Measurements from ENCODE around the gene TBX20. TPM values are rescaled to one million over a fixed set of nuclear protein-coding genes. Genes with fewer than 3 reads are reported as not detected.
A peak's percentile ranks its signal among the peaks of the same experiment; 100 is the strongest.
"Not testable (repeated sequence)": the region's sequence is repeated elsewhere in the genome, so short reads cannot be mapped to it uniquely, and the experiment has no call there.

The TBX20 gene
- total RNA-seq, 1 donor from 2014 or later: 0.09 TPM

DNA sequence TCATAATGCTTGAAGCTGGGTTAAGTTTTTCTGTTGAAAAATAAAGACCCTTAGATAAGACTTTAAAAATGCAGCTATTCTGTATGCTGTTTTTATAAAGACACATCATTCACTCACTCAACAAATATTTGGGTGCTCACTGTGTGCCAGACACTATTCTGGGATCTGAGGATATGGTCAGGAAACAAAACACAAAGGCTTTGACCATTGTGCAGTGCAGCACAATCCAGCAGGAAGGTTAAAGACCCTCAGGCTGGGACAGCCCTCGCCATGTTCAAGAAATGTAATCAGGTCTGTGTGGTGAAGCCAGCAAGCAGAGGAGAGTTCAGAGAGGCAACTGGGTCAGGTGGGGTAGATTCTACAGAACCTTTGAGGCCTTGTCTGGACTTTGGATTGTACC lies 31.5 kb downstream of the TBX20 start:
- DNase-seq; H3K4me1 Mint-ChIP-seq; H3K9me3 Mint-ChIP-seq; intact Hi-C loops (cut with micrococcal nuclease); H3K27ac Mint-ChIP-seq; H3K4me3 Mint-ChIP-seq; H3K36me3 Mint-ChIP-seq (ENCODE audit: low read depth): not testable (repeated sequence)
- peaks cover 10% of the 10 kb centered on the region for H3K27me3 Mint-ChIP-seq

DNA sequence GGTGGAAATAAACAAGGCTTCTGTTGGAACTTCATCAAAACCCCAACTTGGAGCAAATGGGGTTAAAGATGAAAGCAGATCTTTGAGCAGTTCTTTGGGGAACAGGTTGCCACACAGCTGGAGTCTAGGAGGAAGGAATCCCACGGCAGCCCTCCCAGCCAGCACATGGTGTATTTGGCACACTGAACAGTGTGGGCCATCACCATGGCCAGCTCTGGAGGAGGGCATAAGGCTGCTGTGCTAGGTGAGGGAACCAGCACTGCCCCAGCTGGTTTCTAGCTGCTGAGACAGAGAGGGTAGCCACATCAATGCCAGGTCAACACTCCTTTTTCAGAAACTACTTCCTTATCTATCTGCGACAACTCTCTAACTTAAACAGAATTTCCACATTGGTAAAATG lies 33.7 kb downstream of the TBX20 start:
- H3K4me1 Mint-ChIP-seq; DNase-seq; H3K4me3 Mint-ChIP-seq; H3K9me3 Mint-ChIP-seq; H3K36me3 Mint-ChIP-seq (ENCODE audit: low read depth); intact Hi-C loops (cut with micrococcal nuclease); H3K27ac Mint-ChIP-seq: not testable (repeated sequence)
- peaks cover 10% of the 10 kb centered on the region for H3K27me3 Mint-ChIP-seq

DNA sequence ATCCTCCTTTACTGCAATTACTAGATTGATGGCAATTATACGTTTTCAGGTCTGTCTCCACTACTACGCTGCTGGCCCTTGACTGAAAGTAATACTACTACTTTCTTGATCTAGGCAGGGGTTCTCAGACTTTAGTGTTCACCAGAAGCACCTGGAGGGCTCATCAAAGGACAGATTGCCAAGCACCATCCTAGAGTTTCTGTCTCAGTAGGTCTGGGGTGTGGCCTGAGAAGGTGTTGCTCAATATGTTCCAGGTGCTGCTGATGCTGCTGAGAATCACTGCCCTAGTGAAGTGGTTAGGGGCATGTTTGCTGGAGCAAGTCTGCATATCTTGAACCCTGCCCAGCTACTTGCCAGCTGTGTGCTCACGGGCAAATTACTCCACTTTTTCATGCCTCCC lies 37.9 kb downstream of the TBX20 start:
- H3K9me3 Mint-ChIP-seq; DNase-seq; intact Hi-C loops (cut with micrococcal nuclease); H3K36me3 Mint-ChIP-seq (ENCODE audit: low read depth); H3K27ac Mint-ChIP-seq; H3K4me3 Mint-ChIP-seq; H3K4me1 Mint-ChIP-seq; H3K27me3 Mint-ChIP-seq: not testable (repeated sequence)

DNA sequence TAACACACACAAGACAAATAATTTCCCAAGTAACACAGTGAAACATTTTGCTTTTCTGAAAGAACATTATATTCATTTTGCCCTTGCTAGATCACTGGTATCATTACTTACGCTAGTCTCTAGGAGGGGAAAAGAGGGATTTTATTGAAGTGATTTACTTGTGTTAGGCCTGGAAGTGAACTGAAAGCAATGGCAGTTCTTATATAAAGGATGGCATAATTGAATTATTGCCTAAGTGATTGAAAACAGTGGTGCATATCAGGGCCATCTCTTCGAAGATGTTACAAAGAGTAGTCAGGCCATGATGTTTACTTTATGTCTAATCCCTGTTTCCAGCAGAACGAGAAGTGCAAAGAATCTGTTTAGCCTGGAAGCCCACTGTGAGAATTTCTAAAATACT lies 38.8 kb downstream of the TBX20 start:
- H3K4me1 Mint-ChIP-seq; H3K27ac Mint-ChIP-seq; H3K27me3 Mint-ChIP-seq; intact Hi-C loops (cut with micrococcal nuclease); DNase-seq; H3K36me3 Mint-ChIP-seq (ENCODE audit: low read depth); H3K4me3 Mint-ChIP-seq; H3K9me3 Mint-ChIP-seq: not testable (repeated sequence)

DNA sequence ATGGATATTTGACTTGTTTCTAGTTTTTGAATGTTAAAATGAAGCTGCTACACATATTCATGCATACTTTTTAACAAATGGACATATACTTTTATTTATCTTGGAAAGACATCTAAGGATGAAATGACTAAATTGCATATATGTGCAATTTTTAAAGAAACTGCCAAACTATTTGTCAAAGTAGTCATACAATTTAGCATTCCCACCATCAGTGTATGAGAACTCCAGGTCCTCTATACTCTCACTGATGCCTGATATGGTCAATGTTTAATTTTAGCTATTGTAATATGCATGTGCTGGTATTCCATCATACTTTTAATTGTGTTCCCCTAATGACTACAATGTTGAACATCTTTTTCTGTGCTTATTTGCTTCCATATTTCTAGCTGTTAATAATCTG lies 47.0 kb downstream of the TBX20 start:
- H3K4me3 Mint-ChIP-seq; H3K36me3 Mint-ChIP-seq (ENCODE audit: low read depth); H3K27me3 Mint-ChIP-seq; H3K9me3 Mint-ChIP-seq; intact Hi-C loops (cut with micrococcal nuclease); H3K27ac Mint-ChIP-seq; DNase-seq; H3K4me1 Mint-ChIP-seq: not testable (repeated sequence)

DNA sequence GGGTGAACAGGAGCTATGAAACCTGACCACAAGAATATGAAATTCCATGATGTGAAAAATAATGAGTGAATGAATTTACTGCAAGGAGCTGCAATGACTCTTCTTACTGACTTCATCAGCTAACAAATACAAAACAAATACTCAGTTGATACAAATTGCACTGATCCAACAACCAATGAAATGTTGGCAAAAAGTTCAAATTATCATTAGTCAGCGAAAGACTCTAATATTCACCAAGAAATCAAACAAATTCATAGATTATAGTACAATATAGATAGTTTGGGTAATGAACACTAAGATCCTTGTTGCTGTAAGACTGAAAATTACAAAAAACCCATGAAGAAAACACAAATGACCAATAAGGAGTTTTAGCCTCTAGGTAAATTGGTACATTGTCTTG lies 49.0 kb downstream of the TBX20 start:
- DNase-seq; H3K36me3 Mint-ChIP-seq (ENCODE audit: low read depth); H3K4me3 Mint-ChIP-seq; H3K9me3 Mint-ChIP-seq; H3K27ac Mint-ChIP-seq; intact Hi-C loops (cut with micrococcal nuclease); H3K27me3 Mint-ChIP-seq; H3K4me1 Mint-ChIP-seq: not testable (repeated sequence)

DNA sequence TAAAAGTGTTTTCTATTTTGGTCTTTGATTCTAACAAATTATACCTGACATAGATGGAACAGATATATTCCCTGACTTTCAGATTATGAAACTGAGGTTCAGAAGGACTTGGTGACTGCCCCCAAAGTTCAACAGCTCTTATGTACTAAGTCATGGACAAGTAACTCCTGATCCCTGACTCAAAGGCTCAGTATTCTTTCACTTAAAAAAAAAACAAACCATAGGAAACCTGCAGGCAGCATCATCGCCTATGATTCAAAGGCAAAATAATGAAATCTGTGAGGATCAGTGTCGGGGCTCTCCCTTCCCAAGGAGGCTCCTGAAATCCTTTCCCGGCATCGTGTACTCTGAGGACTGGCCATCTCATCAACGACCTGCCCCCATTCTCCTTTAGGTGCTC lies 49.9 kb downstream of the TBX20 start:
- H3K9me3 Mint-ChIP-seq; H3K27me3 Mint-ChIP-seq; H3K36me3 Mint-ChIP-seq (ENCODE audit: low read depth); H3K4me3 Mint-ChIP-seq; H3K4me1 Mint-ChIP-seq; H3K27ac Mint-ChIP-seq; DNase-seq; intact Hi-C loops (cut with micrococcal nuclease): not testable (repeated sequence)

DNA sequence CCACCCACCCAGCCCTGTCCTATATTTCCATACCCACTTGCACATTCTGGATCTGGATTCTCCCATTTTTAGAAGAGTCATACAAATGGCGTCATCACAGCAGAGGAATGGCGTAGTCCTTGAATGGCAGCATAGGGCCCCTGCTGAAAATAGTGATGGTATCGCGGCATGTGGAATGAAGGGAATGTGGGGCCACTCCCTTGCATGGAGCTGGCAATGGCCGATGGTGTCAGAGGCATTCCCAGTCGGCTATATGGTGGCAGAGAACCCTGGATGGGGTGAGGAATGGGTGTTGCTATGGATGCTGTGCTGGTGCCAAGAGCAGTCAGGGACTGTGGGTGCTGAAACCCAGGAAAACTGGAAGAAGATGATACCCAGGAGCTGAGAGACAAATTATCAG lies 51.5 kb downstream of the TBX20 start:
- H3K4me3 Mint-ChIP-seq; DNase-seq; H3K9me3 Mint-ChIP-seq; H3K27me3 Mint-ChIP-seq; H3K4me1 Mint-ChIP-seq; H3K27ac Mint-ChIP-seq; H3K36me3 Mint-ChIP-seq (ENCODE audit: low read depth); intact Hi-C loops (cut with micrococcal nuclease): not testable (repeated sequence)

DNA sequence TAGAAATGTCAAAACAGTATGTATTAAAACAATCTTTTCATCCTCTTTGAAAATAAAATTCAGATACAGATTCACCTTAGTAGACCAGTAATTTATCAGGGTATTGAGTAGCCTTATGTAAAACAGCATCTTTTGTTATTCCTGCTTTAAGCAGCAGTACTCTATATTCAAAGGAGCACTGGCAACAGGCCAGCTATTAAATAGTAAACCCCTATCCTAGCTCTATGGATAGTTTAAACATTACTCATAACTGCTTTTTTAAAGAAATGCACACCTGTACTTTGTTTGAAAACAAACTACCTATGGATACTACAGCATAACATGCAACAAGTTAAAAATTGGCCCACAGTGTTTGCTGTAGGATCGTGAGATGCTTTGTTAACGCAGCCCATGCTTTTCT lies 53.7 kb downstream of the TBX20 start:
- H3K9me3 Mint-ChIP-seq; H3K27ac Mint-ChIP-seq; H3K36me3 Mint-ChIP-seq (ENCODE audit: low read depth); H3K4me3 Mint-ChIP-seq; intact Hi-C loops (cut with micrococcal nuclease); H3K4me1 Mint-ChIP-seq; DNase-seq: not testable (repeated sequence)
- peaks cover 13% of the 10 kb centered on the region for H3K27me3 Mint-ChIP-seq

DNA sequence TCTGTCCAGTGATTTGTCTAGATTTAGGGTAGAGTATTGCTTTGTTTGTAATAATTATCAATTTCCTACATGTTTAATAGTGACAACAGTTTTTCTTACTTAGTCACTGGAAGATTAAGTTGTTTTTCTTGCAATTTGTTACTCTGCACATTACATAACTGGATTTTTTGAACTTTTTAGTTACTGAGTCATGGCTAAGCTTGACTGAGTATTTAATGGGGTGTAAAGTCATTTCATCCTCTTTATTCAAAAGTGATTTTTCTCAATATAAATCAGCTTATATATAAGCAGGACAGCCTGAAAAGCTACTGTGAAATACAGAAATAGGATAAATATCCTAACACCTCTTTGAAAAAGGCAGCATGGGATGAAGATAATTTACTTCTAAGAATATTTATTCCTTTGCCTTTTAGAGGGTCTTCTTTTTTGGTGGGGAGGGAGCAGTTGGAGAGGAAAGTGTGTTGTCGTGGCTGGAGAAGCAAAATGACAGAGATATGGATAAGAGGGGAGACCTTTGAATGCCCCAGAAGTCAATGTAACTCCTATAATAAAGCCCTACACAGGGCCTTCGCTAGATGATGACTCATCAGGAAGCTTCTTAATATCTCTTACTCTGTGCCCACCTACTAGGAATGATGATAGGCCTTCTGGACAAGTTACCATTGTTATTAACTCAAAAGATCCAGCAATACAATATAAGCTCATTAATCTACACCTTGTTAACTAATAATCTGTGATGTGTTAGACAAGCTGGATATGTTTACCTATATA lies 55.3 kb downstream of the TBX20 start:
- intact Hi-C loops (cut with micrococcal nuclease); H3K9me3 Mint-ChIP-seq; H3K4me1 Mint-ChIP-seq; H3K36me3 Mint-ChIP-seq (ENCODE audit: low read depth); DNase-seq; H3K4me3 Mint-ChIP-seq; H3K27ac Mint-ChIP-seq: not testable (repeated sequence)
- peaks cover 14% of the 10 kb centered on the region for H3K27me3 Mint-ChIP-seq

DNA sequence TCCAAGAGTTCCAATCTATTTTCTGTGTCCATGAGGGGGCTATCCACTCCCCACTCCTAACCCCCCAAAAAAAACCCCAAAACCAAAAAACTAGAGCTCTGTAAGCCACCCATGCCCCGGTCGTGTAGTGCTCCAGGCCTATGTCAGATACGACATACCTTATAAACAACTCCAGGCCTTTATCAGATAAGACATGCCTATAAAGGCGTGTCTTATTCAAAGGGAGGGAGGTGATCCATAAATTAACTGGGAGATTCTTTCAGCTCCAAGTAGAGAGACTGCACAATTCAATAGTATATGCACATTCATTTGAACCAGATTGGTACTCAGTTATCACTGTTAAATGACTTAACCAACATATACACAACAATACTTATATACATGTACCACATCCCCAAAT lies 62.3 kb downstream of the TBX20 start:
- H3K4me3 Mint-ChIP-seq; H3K27ac Mint-ChIP-seq; intact Hi-C loops (cut with micrococcal nuclease); H3K4me1 Mint-ChIP-seq; DNase-seq; H3K9me3 Mint-ChIP-seq; H3K36me3 Mint-ChIP-seq (ENCODE audit: low read depth): not testable (repeated sequence)
- peaks cover 22% of the 10 kb centered on the region for H3K27me3 Mint-ChIP-seq

DNA sequence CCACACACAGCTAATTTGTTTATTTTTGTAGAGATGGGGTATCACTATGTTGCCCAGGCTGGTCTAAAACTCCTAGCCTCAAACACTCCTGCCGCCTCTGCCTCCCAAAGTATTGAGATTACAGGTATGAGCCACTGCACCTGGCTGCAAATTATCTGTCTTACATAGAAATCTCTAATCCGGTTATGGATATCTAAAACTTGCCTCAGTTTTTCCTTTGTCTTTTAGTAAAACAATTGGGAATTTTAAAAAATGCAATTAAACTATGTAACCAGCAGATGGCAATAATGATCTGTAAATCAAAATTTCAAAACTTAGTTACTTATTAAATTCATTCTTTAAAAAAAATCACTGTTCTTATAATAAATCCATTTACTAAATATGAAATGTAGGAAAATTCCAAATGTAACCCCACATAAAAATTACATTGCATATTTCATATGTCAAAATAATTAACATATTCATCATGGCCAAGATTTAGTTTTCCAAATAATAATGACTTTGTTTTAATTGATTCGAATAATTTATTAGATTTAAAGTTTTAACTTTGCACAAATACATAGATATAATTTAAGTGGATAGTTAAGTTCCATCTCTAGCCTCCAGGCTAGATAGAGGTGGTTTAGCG lies 63.6 kb downstream of the TBX20 start:
- intact Hi-C loops (cut with micrococcal nuclease); H3K9me3 Mint-ChIP-seq; DNase-seq; H3K27ac Mint-ChIP-seq; H3K4me1 Mint-ChIP-seq; H3K36me3 Mint-ChIP-seq (ENCODE audit: low read depth); H3K4me3 Mint-ChIP-seq: not testable (repeated sequence)
- peaks cover 31% of the 10 kb centered on the region for H3K27me3 Mint-ChIP-seq

DNA sequence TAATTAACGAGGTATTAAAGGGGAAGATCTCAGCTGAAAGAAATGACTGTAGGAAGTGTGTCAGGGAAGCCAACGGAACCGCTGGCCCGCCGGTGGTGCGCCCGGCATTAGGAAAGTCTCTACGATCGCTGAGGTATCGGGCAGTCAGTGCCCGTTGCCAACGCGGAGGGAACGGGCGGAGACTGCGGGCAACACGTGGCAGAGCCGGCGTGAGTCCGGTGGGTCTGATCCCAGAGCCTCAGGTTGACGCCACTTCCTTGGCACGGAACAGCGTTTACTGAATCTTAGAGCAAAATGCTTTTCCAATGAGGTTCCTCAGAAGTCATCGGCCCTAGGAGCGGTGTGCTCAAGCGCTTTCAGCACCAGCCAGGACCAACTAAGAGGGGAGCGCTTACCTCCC lies 67.1 kb downstream of the TBX20 start:
- not testable (repeated sequence) for H3K27ac Mint-ChIP-seq; H3K4me1 Mint-ChIP-seq; H3K9me3 Mint-ChIP-seq; H3K36me3 Mint-ChIP-seq (ENCODE audit: low read depth)
- peak; percentile 54 for DNase-seq
- H3K4me3 Mint-ChIP-seq: peak overlapping the region; percentile 73
- peaks cover 37% of the 10 kb centered on the region for H3K27me3 Mint-ChIP-seq
- intact Hi-C loops (cut with micrococcal nuclease): loop anchor here (2.0 to 5.0 kb wide), 2 partner anchors 71 to 334 kb away; no protein-coding TSS in a partner anchor

DNA sequence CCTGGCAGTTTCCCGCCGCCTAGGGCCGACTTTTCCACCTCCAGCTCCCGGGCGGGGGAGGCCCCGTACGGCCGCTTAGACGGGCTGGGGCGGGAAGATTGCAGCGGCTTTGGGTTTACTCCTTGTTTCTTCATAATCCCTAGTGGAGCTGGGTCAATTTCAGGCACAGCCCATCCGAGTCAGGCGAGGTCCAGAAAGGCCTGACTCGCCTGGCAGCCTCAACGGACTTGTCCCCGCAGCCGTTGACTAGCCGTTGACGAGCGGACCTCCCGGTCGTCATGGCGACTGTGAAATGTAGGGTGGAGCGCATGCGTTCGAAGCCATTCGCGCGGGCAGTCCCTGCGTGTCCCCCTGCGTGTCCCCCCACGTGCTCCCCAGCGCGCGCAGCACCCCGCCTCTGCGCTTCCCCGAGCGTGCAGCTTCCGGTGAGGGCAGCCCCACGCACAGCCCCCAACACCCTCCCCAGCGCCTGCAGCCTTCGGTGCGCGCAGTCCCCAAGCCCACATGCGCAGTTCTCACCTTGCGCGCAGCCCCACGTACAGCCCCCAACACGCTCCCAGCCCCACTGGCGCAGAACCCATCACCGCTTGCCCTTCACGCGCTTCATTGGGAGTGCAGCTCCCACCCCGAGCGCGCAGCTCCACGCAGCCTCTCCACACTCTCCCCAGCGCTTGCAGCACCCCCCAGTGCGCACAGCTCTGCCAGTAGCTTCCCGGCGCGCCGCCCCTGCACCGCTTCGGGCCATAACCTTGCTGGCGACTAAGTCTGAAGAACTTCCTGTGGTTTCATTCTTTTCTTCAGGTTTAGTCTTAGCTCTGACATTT lies 67.8 kb downstream of the TBX20 start:
- Mint-ChIP-seq H3K36me3 (ENCODE audit: low read depth) (no peaks in the 10 kb centered on the region), H3K4me1 (peaks cover 7% of the 10 kb centered on the region), H3K9me3 (no peaks in the 10 kb centered on the region), H3K27ac (no peak overlapping the region), H3K4me3 (peak overlapping the region; percentile 73), H3K27me3 (peaks cover 37% of the 10 kb centered on the region)
- intact Hi-C loops (cut with micrococcal nuclease): loop anchor here (2.0 to 5.0 kb wide), 2 partner anchors 71 to 335 kb away; no protein-coding TSS in a partner anchor
- DNase-seq: peak; percentile 58
